ENCODE results near the gene KCNJ6.
"Not testable (repeated sequence)": the region's sequence is repeated elsewhere in the genome, so short reads cannot be mapped to it uniquely, and the experiment has no call there.

The KCNJ6 gene, protein sequence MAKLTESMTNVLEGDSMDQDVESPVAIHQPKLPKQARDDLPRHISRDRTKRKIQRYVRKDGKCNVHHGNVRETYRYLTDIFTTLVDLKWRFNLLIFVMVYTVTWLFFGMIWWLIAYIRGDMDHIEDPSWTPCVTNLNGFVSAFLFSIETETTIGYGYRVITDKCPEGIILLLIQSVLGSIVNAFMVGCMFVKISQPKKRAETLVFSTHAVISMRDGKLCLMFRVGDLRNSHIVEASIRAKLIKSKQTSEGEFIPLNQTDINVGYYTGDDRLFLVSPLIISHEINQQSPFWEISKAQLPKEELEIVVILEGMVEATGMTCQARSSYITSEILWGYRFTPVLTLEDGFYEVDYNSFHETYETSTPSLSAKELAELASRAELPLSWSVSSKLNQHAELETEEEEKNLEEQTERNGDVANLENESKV

DNA sequence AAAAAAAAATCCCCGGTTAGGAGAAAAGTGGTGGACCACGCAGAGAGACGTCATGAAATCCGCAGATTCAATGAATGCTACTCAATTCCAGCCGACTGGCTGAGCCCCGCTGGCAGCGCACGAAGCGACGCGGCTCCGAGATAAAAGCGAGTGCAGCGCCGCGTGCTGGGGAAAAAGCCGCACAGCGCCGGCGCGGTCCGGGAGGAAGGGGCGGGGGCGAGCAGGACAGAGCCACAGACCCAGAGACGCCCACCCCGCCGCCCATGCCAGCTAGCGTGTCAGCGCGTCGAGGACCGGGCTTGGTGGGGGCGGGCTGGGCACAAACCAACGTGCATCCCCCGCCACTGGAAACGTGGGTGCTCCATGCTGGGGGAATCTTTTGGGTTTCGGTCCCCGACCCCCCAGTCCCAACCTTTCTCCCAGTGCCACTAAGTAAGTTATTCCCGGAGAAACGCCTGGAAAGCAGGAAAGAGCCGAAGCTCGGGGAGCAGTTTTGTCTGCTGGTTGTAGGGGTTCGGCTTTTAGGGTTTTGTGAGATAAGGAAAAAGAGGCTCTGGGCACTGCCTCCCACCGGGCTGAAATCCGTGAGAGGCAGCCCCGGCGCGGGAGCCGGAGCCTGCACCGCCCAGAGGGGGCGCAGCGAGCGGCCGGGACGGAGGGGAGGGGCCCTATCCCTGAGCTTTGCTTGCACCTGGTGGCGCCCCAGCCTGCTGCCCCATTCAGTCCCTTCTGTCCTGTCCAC, at the start of gene KCNJ6:
TSS of gene KCNJ6 (minus strand) at position 148 of the 742 bp plus-strand sequence. CDS start 75,775 bp downstream, outside the sequence.
- peak; percentile 49 for DNase-seq

DNA sequence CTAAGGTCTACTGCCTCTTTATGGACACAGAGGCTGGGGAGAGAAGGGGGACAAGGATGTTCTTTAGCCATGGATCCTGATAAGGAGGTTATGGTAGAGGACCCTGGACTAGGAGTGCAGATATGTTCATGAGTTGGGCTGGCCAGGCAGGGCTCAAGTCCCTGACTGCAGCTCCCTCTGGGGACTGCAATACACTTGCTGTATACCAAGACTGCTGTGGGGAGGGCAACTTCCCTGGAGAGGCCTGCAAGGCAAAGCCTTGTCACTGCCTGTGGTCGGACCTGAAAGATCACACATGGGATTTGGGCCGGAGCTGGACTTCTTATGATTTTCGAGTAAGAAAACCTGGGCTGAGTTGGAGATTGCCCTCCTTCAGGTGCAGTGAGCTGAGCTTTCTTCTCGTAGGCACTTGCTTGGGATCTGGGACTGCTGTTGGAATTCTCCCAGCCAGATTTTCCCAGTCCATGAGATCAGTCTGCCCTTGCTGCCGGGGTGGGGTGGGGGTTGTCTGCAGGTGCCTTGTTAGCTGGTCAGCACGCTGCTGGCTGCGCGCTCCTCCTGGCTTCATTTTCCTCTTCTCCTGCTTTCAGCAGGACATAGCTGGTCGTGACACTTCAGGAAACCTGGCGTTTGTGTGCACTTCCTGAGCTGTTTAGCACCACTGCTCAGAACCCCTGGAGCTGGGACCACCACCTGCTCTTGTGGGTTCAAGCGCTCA, 49.0 kb upstream of the KCNJ6 start:
- DNase-seq = no peak

- no peak for DNase-seq
Observed at GRCh38 chr21:37958537-37958936, 42.3 kb upstream of the KCNJ6 start.

- DNase-seq = no peak
Observed at GRCh38 chr21:37956772-37957171, 40.5 kb upstream of the KCNJ6 start.

GRCh38 chr21:37945036-37945435, 28.8 kb upstream of the KCNJ6 start:
- no peak for DNase-seq

DNA sequence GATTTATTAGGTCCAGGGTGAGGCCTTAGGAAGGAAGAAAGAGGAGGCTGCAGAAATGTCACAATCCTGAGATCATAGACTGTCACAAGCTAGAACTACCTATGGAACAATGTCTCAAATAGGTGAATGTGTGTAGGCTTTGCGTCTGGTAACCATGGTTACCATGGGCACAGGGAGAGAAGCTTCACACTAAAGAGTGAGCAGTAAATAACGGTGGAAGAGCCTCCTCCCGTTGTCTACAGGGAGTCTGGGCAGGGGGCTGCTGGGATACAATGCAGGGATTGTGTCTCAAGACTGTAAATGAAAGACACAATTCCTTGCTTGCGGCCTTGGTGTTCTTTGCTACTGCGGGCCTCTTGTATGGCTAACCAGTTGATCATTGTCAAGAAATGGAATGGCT, 28.2 kb upstream of the KCNJ6 start:
- DNase-seq = no peak

DNA sequence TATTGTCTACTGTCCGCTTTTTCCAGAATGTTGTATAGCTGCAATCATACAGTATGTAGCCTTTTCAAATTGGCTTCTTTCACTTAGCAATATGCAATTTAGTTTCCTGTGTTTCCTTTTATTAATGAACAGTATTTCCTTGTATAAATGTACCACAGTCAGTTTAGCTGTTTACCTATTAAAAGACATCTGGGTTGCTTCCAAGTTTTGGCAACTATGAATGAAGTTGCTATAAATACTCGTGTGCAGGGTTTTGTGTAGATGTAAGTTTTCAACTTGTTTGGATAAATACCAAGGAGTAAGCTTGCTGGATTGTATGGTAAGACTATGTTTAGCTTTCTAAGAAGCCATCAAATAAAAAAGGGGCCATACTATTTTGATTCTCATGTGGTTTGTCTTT, 24.4 kb upstream of the KCNJ6 start:
- DNase-seq = no peak

GRCh38 chr21:37939838-37940237, 23.6 kb upstream of the KCNJ6 start:
- DNase-seq = no peak

- no peak for DNase-seq
Observed at GRCh38 chr21:37939251-37939650, 23.0 kb upstream of the KCNJ6 start.

DNA sequence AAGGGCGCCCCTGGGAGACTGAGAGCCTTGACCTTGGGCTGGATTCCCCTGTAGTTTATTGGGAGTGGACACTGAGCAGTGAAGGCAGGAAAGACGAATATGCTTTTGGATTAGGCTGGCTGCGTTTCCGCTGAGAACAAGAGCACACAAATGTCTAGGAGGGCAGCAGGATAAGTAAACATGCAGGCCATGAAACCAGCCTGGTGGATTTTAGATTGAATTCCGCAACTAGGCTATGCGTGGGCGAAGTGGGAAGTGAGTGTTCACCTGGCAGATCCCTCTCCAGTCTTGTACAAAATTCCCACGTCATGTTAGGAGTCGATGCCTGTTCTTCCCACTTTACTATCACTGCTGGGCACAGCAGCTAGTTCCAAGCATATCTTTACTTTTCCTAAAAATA, 21.4 kb upstream of the KCNJ6 start:
- DNase-seq = no peak

- DNase-seq = no peak
Observed at GRCh38 chr21:37936010-37936785, 19.9 kb upstream of the KCNJ6 start.

GRCh38 chr21:37932936-37933335, 16.7 kb upstream of the KCNJ6 start:
- DNase-seq = no peak

- no peak for DNase-seq
Observed at GRCh38 chr21:37927711-37928110, 11.5 kb upstream of the KCNJ6 start.

DNA sequence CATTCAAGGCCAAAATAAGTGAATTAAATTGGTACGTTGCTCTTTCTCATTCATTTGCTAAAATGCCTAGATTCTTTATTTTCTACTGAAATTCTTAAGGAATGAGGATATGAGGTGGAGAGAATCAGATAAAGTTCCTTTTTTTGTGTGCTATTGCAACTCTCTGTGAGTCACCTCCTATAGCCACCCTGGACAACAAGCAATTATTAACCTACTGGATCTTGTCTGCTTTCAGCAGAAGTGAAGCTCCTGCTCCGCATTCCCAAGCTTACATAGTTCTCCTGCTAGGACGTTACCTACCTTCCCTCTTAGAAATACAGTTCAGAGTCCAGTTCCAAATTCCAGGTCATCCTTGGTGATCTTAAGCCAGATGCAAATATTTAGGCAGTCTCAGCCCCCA, 4.8 kb upstream of the KCNJ6 start:
- peak; percentile 28 for DNase-seq

DNA sequence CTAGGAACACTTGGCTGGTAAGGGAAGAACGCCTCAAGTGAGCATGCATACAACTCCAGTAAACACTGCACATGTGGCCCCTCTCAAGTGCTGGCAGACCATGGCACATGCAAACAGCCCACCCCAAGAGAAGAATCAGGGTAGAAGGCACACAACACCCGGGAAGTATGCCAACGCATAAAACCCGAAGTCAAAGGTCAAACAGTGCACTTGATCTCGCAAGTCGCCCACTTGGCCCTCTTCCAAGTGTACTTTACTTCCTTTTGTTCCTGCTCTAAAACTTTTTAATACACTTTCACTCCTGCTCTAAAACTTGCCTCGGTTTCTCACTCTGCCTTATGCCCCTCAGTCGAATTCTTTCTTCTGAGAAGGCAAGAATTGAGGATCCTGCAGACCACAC, 4.0 kb upstream of the KCNJ6 start:
- not testable (repeated sequence) for DNase-seq

- peak; percentile 57 for DNase-seq
Observed at GRCh38 chr21:37917612-37918011, 1.4 kb upstream of the KCNJ6 start.

- DNase-seq = no peak
Observed at GRCh38 chr21:37915941-37916309, 332 bp downstream of the KCNJ6 start.

DNA sequence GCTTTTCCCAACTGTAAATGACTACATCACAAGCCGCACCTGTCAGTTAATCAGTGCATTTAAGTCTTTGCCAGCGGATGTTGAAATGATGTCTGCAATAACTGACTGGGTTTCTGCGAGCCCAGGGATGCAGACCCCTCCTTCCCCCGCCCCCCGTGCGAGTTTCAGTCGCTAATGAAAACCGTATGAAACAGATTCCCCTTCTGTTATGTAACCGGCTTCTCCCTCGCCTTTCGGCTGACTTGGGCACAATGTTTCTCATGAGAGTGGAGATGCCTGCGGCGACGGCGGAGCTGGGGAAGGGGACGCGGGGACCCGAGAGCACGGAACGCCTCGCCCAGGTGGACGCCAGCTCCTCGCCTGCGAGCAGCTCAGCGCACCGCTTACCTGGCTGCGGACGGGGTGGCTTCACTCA, 753 bp downstream of the KCNJ6 start:
- peak; percentile 26 for DNase-seq

DNA sequence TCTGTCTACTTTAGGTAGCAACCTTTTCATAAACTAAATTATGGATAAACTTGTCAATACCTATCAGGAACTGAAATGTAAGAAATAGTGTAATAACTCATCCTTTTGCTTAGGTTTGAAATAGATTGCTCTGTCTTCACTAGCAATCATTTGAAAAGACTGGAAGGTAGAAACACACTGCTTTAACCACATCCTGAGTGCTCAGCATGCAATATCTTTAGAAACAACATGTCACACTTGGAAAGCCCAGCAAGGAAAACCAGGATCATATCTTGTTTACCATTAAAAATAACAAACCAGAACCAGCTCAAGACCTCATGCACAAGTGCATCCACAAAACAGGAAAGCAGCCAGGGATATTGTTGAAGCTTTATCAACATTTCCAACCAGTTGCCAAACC, 3.6 kb downstream of the KCNJ6 start:
- no peak for DNase-seq

DNA sequence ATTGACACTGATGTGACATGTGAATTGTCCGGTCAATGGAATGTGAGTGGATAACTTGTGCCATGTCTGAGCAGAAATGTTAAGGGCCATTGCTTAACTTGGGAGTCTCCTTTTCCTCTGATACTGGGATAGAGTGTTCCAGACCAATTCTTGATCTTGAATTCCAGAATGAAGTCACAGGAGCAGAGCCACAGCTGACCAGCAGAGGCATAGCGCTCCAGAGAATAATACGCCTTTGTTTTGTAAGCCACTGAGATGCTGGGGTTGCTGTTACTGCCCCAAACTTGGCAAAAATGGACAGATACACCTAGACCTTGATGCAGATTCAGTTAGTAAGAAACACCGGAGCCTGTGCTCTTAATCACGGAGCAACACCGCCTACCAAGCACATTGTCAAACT, 6.3 kb downstream of the KCNJ6 start:
- no peak for DNase-seq

DNA sequence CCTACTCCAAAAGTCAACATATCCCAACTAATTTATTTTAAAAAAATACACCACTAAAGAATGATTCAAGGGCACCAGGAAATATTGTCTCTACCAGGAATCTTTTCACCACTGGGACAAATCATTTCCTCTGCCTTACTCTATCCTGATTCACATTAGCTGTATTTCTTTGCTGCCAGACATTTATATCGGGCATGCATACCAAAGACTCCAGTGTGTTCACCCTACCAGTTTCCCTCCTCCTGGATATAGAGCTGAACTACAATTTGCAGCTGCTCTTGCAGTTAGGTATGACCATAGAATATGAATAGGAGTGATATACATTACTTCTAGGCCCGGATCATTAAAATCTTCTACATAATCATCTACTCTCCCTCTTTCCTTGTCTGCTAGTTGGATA, 7.6 kb downstream of the KCNJ6 start:
- no peak for DNase-seq

- DNase-seq = no peak
Observed at GRCh38 chr21:37907076-37907475, 9.2 kb downstream of the KCNJ6 start.

- DNase-seq = no peak
Observed at GRCh38 chr21:37905291-37905690, 11.0 kb downstream of the KCNJ6 start.

Measured in fibroblast of upper back skin (primary cell).